SK-N-SH (cell line): Measurements from ENCODE around the gene FAM161A. TPM values are rescaled to one million over a fixed set of nuclear protein-coding genes. Genes with fewer than 3 reads are reported as not detected.

Experiments used
- CTCF ChIA-PET: fragments of 300-600, 350-600 bp; formaldehyde crosslinking; extraction: SDS; loops from one replicate; lab custom pipeline; 2021; lab: Yijun Ruan, JAX
- POLR2A ChIA-PET: fragments of 350-600 bp; sonication (Branson Sonifier 250); formaldehyde crosslinking; extraction: SDS; loops from one replicate; lab custom pipeline; 2020; ENCODE audit warnings: antibody characterized with exemption, inconsistent platforms; lab: Yijun Ruan, JAX
- DNase-seq: peaks from one replicate; pipeline ENCODE4 v3.0.0; 2012
- H2AFZ ChIP-seq: fragments of 200-600 bp; sonication (generic); 2 replicates; pipeline ENCODE4 v1.8.1; 2016; ENCODE audit warnings: antibody characterized with exemption, mild to moderate bottlenecking, low read depth
- H3F3A ChIP-seq: fragments of 200-600 bp; sonication (generic); replicated peaks from 2 replicates; pipeline ENCODE3; 2016; ENCODE audit warnings: antibody characterized with exemption, mild to moderate bottlenecking; ENCODE audit not compliant: insufficient read depth
- H3K27ac ChIP-seq, 2 experiments: fragments of 200-500 bp in 1 of 2; fragments of 200-600 bp in 1 of 2; sonication (Bioruptor generic) in 1 of 2; sonication (generic), shearing (Covaris generic) in 1 of 2; 2 replicates each; pipeline versions ENCODE4 v1.5.1 to v1.6.1; 2014 to 2016; ENCODE audit warnings: low read depth in 2 of 2, inconsistent platforms in 1 of 2, low read length in 1 of 2, mild to moderate bottlenecking in 1 of 2, mixed read lengths in 1 of 2
- H3K27me3 ChIP-seq: fragments of 200-600 bp; sonication (generic), shearing (Covaris generic); 2 replicates; pipeline ENCODE4 v1.6.1; 2016; ENCODE audit warnings: mixed run types; ENCODE audit not compliant: insufficient read depth
- H3K36me3 ChIP-seq, 2 experiments: fragments of 200-500 bp in 1 of 2; fragments of 200-600 bp in 1 of 2; sonication (Bioruptor generic) in 1 of 2; sonication (generic) in 1 of 2; replicated peaks in 1 of 2; 2 replicates each; pipeline versions ENCODE3 to v1.5.1; 2014 to 2016; ENCODE audit warnings: low read length in 1 of 2, mild to moderate bottlenecking in 1 of 2; ENCODE audit not compliant: insufficient read depth in 2 of 2, control insufficient read depth in 1 of 2
- H3K4me1 ChIP-seq, 2 experiments: fragments of 200-500 bp in 1 of 2; fragments of 200-600 bp in 1 of 2; sonication (Bioruptor generic) in 1 of 2; sonication (generic), shearing (Covaris generic) in 1 of 2; 2 replicates each; pipeline versions ENCODE4 v1.5.1 to v1.6.1; 2014 to 2016; ENCODE audit warnings: low read depth in 1 of 2, low read length in 1 of 2, mixed run types in 1 of 2; ENCODE audit not compliant: insufficient read depth in 2 of 2, control insufficient read depth in 1 of 2
- H3K4me2 ChIP-seq: fragments of 200-600 bp; sonication (generic), shearing (Covaris generic); 2 replicates; pipeline ENCODE4 v1.6.1; 2017; ENCODE audit warnings: mixed run types
- H3K4me3 ChIP-seq, 2 experiments: fragments of 200-500 bp in 1 of 2; fragments of 200-600 bp in 1 of 2; sonication (Bioruptor generic) in 1 of 2; sonication (generic), shearing (Covaris generic) in 1 of 2; 2 replicates each; pipeline versions ENCODE4 v1.5.1 to v1.8.1; 2014 to 2016; ENCODE audit warnings: low read depth in 2 of 2, inconsistent platforms in 1 of 2, low read length in 1 of 2, mild to moderate bottlenecking in 1 of 2, mixed read lengths in 1 of 2, moderate library complexity in 1 of 2
- H3K79me2 ChIP-seq: fragments of 200-600 bp; sonication (generic); 2 replicates; pipeline ENCODE4 v1.8.1; 2017; ENCODE audit warnings: mild to moderate bottlenecking; ENCODE audit not compliant: insufficient read depth
- H3K9ac ChIP-seq: fragments of 200-600 bp; sonication (generic); 2 replicates; pipeline ENCODE4 v1.6.1; 2017; ENCODE audit warnings: mixed run types
- H3K9me2 ChIP-seq: fragments of 200-600 bp; sonication (generic); 2 replicates; pipeline ENCODE4 v1.6.1; 2017; ENCODE audit warnings: mixed run types
- H3K9me3 ChIP-seq: fragments of 200-600 bp; sonication (generic); 2 replicates; pipeline ENCODE4 v1.6.1; 2017; ENCODE audit warnings: mixed run types, mild to moderate bottlenecking, moderate library complexity
- H4K20me1 ChIP-seq: fragments of 200-600 bp; sonication (generic); 2 replicates; pipeline ENCODE4 v1.6.1; 2017; ENCODE audit warnings: mild to moderate bottlenecking, mixed run types; ENCODE audit not compliant: insufficient read depth
- CHD2 ChIP-seq: fragments of 150-350 bp; IDR thresholded peaks from 2 replicates; pipeline ENCODE4 v1.6.1; 2018; ENCODE audit warnings: low read length; ENCODE audit not compliant: partially characterized antibody
- FOXM1 ChIP-seq: IDR thresholded peaks from 2 replicates; pipeline ENCODE4 v1.4.0; 2012; ENCODE audit warnings: low read depth, mild to moderate bottlenecking
- GABPA ChIP-seq: IDR thresholded peaks from 2 replicates; pipeline ENCODE4 v1.4.0; 2012; ENCODE audit warnings: low read depth, mild to moderate bottlenecking
- GATA2 ChIP-seq: sonication (generic); formaldehyde crosslinking; IDR thresholded peaks from 2 replicates; pipeline ENCODE4 v1.5.0; 2020; ENCODE audit warnings: mild to moderate bottlenecking, missing genetic modification reagents
- MAX ChIP-seq: IDR thresholded peaks from 2 replicates; pipeline ENCODE4 v1.4.0; 2012; ENCODE audit warnings: low read depth
- MXI1 ChIP-seq: IDR thresholded peaks from 2 replicates; pipeline ENCODE4 v1.6.1; 2012; ENCODE audit warnings: mild to moderate bottlenecking, low read depth, low read length, improper control_type of control experiment
- NFIC ChIP-seq: IDR thresholded peaks from 2 replicates; pipeline ENCODE4 v1.4.0; 2012; ENCODE audit warnings: borderline replicate concordance
- NRF1 ChIP-seq: IDR thresholded peaks from 2 replicates; pipeline ENCODE4 v1.6.1; 2012; ENCODE audit warnings: low read depth, mild to moderate bottlenecking, low read length
- PBX3 ChIP-seq: IDR thresholded peaks from 2 replicates; pipeline ENCODE4; 2012
- RAD21 ChIP-seq: IDR thresholded peaks from 2 replicates; pipeline ENCODE4 v1.6.1; 2012; ENCODE audit warnings: mild to moderate bottlenecking, low read length
- RCOR1 ChIP-seq: fragments of 150-350 bp; IDR thresholded peaks from 2 replicates; pipeline ENCODE4 v1.6.1; 2017; ENCODE audit warnings: antibody characterized with exemption, low read length
- RFX5 ChIP-seq: IDR thresholded peaks from 2 replicates; pipeline ENCODE4 v1.6.1; 2012; ENCODE audit warnings: mild to moderate bottlenecking, improper control_type of control experiment, low read length
- SMC3 ChIP-seq: IDR thresholded peaks from 2 replicates; pipeline ENCODE4 v1.6.1; 2012; ENCODE audit warnings: low read depth, low read length, improper control_type of control experiment
- TAF1 ChIP-seq: IDR thresholded peaks from 2 replicates; pipeline ENCODE4 v1.6.1; 2012; ENCODE audit warnings: low read depth, mild to moderate bottlenecking, low read length, moderate library complexity, borderline replicate concordance
- USF2 ChIP-seq: fragments of 150-350 bp; IDR thresholded peaks from 2 replicates; pipeline ENCODE4 v1.6.1; 2017; ENCODE audit warnings: antibody characterized with exemption, low read length, low read depth, borderline replicate concordance
- YY1 ChIP-seq: IDR thresholded peaks from 2 replicates; pipeline ENCODE4 v1.4.0; 2012; ENCODE audit warnings: low read depth, mild to moderate bottlenecking
- ZBTB33 ChIP-seq: IDR thresholded peaks from 2 replicates; pipeline ENCODE4 v1.4.0; 2012; ENCODE audit warnings: low read depth, borderline replicate concordance
- WGBS: methylation state at CpG from one replicate; pipeline ENCODE4 v1.1.6; 2017; ENCODE audit warnings: low lambda C conversion rate; 5-methylcytosine and 5-hydroxymethylcytosine counted together
- polyA plus RNA-seq, 3 experiments: library from polyadenylated mRNA; depleted of rRNA; stranded (reverse); fragments of >200 nt; gene quantifications; 2 replicates each; pipeline ENCODE4 v1.2.3, GENCODE V29; 2012
- TF ChIP-seq, protein P1 (sequence below): IDR thresholded peaks from 2 replicates; pipeline ENCODE4 v1.6.1; 2012; ENCODE audit warnings: mild to moderate bottlenecking, low read depth, low read length, moderate library complexity
- TF ChIP-seq, protein P2 (sequence below): IDR thresholded peaks from 2 replicates; pipeline ENCODE4 v1.4.0; 2012; ENCODE audit warnings: low read depth, borderline replicate concordance

The FAM161A gene
- polyA plus RNA-seq, 1 of the 3 experiments (the other 2 are of a cell fraction): 0.90 TPM

GRCh38 chr2:61832183-61832841 is 21.5 kb downstream of the FAM161A start:
- Histone ChIP-seq H3K4me2 (no peak overlapping the region), H2AFZ (no peak overlapping the region), H3K4me3 (no peak overlapping the region), H3K27me3 (no peaks in the 10 kb centered on the region), H3K27ac (no peak overlapping the region), H3F3A (no peaks in the 10 kb centered on the region), H4K20me1 (no peaks in the 10 kb centered on the region), H3K9me3 (no peaks in the 10 kb centered on the region), H3K36me3 (no peaks in the 10 kb centered on the region), H3K9ac (no peak overlapping the region), H3K9me2 (no peaks in the 10 kb centered on the region), H3K79me2 (no peaks in the 10 kb centered on the region), H3K4me1 (no peaks in the 10 kb centered on the region)
- ChIA-PET CTCF (no interaction called here), POLR2A (no interaction called here)
- no peak for DNase-seq
- 90% methylated on average over 11 of the region's 11 CpGs for WGBS
- TF ChIP-seq GATA2 (CRISPR knock-in tag) (no peak), RCOR1 (no peak), NFIC (no peak), GABPA (no peak), NRF1 (no peak), MXI1 (no peak), YY1 (no peak), FOXM1 (no peak), RFX5 (no peak), PBX3 (no peak), RAD21 (no peak), CHD2 (no peak), MAX (no peak), SMC3 (no peak), ZBTB33 (no peak), TAF1 (no peak), USF2 (no peak)
- TF ChIP-seq, protein P1, sequence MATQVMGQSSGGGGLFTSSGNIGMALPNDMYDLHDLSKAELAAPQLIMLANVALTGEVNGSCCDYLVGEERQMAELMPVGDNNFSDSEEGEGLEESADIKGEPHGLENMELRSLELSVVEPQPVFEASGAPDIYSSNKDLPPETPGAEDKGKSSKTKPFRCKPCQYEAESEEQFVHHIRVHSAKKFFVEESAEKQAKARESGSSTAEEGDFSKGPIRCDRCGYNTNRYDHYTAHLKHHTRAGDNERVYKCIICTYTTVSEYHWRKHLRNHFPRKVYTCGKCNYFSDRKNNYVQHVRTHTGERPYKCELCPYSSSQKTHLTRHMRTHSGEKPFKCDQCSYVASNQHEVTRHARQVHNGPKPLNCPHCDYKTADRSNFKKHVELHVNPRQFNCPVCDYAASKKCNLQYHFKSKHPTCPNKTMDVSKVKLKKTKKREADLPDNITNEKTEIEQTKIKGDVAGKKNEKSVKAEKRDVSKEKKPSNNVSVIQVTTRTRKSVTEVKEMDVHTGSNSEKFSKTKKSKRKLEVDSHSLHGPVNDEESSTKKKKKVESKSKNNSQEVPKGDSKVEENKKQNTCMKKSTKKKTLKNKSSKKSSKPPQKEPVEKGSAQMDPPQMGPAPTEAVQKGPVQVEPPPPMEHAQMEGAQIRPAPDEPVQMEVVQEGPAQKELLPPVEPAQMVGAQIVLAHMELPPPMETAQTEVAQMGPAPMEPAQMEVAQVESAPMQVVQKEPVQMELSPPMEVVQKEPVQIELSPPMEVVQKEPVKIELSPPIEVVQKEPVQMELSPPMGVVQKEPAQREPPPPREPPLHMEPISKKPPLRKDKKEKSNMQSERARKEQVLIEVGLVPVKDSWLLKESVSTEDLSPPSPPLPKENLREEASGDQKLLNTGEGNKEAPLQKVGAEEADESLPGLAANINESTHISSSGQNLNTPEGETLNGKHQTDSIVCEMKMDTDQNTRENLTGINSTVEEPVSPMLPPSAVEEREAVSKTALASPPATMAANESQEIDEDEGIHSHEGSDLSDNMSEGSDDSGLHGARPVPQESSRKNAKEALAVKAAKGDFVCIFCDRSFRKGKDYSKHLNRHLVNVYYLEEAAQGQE: no peak
- TF ChIP-seq, protein P2, sequence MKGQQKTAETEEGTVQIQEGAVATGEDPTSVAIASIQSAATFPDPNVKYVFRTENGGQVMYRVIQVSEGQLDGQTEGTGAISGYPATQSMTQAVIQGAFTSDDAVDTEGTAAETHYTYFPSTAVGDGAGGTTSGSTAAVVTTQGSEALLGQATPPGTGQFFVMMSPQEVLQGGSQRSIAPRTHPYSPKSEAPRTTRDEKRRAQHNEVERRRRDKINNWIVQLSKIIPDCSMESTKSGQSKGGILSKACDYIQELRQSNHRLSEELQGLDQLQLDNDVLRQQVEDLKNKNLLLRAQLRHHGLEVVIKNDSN: no peak
